PC-9 (cell line): ENCODE measurements around the gene HSBP1.

ENCODE experiments used
- CTCF ChIP-seq: fragments of 200-600 bp; sonication (generic); conservative IDR thresholded peaks from 2 replicates; pipeline ENCODE4 v1.6.1; 2017; ENCODE audit warnings: mixed run types, antibody characterized with exemption, mild to moderate bottlenecking, moderate library complexity
- EZH2 ChIP-seq: fragments of 200-600 bp; sonication (generic); IDR thresholded peaks from 2 replicates; pipeline ENCODE4 v1.8.0; 2017; ENCODE audit warnings: antibody characterized with exemption, low read depth

- TF ChIP-seq CTCF: no peak
- no peak for TF ChIP-seq EZH2
Observed at GRCh38 chr16:83791916-83792315, 15.9 kb upstream of the HSBP1 start.
